Neural cell (in vitro differentiated cells): ENCODE data around the gene ADNP2.

ENCODE experiments used
- EZH2 ChIP-seq: fragments of 200-600, 300-800 bp; shearing (Covaris generic), sonication (generic); IDR thresholded peaks from 2 replicates; pipeline ENCODE4 v1.6.1; 2014; ENCODE audit warnings: antibody characterized with exemption, low read length, borderline replicate concordance, mild to moderate bottlenecking; ENCODE audit not compliant: insufficient read depth, poor library complexity, severe bottlenecking
- POLR2AphosphoS5 ChIP-seq: IDR thresholded peaks from 2 replicates; pipeline ENCODE4 v1.6.1; 2012
- TF ChIP-seq, protein P1 (sequence below): fragments of 450-650 bp; IDR thresholded peaks from 2 replicates; pipeline ENCODE4 v1.5.1; 2014; ENCODE audit warnings: antibody characterized with exemption, mild to moderate bottlenecking, moderate library complexity; ENCODE audit not compliant: poor library complexity, severe bottlenecking

DNA sequence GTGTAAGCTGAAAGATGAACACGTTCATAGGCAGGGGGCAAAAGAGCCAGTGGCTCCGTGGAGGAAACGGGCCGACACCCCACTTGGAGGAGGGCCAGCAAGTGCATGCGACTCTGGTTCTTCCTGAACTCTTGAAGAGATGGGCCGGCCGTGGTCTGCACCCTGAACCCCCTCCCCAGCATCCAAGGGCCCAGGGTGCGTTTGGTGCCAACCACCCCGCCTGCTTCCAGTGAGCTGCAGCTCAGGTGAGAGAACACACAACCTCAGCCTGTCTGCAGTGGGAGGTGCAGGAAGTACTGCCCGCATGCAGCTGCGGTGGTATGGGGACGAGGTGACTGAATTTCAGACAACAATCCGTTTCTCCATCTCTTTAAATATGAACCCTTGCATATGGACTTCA, 58.9 kb downstream of the ADNP2 start:
- TF ChIP-seq POLR2AphosphoS5 (no peak), EZH2 (no peak)
- TF ChIP-seq, protein P1, sequence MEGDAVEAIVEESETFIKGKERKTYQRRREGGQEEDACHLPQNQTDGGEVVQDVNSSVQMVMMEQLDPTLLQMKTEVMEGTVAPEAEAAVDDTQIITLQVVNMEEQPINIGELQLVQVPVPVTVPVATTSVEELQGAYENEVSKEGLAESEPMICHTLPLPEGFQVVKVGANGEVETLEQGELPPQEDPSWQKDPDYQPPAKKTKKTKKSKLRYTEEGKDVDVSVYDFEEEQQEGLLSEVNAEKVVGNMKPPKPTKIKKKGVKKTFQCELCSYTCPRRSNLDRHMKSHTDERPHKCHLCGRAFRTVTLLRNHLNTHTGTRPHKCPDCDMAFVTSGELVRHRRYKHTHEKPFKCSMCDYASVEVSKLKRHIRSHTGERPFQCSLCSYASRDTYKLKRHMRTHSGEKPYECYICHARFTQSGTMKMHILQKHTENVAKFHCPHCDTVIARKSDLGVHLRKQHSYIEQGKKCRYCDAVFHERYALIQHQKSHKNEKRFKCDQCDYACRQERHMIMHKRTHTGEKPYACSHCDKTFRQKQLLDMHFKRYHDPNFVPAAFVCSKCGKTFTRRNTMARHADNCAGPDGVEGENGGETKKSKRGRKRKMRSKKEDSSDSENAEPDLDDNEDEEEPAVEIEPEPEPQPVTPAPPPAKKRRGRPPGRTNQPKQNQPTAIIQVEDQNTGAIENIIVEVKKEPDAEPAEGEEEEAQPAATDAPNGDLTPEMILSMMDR: no peak
